ENCODE measurements around the gene GPR63.
A peak's percentile ranks its signal among the peaks of the same experiment; 100 is the strongest.

GPR63 gene

GRCh38 chr6:96826865-96827264 is 10.4 kb downstream of the GPR63 start:
- DNase-seq (ENCODE audit: insufficient read length, low spot score) = no peak
- FAIRE-seq = no peak

GRCh38 chr6:96823743-96824142 is 13.5 kb downstream of the GPR63 start:
- FAIRE-seq (no peak), DNase-seq (ENCODE audit: insufficient read length, low spot score) (no peak)

GRCh38 chr6:96821034-96821433 is 16.2 kb downstream of the GPR63 start:
- DNase-seq (ENCODE audit: insufficient read length, low spot score) = no peak
- FAIRE-seq = peak; percentile 16

- no peak for DNase-seq (ENCODE audit: insufficient read length, low spot score)
These were observed 20.9 kb downstream of the GPR63 start for GRCh38 chr6:96816301-96816817.

GRCh38 chr6:96814625-96815024 is 22.7 kb downstream of the GPR63 start:
- DNase-seq (ENCODE audit: insufficient read length, low spot score) (no peak), FAIRE-seq (no peak)

More at GRCh38 chr6:96816301-96816817, 20.9 kb downstream of the GPR63 start:
- FAIRE-seq = no peak

GRCh38 chr6:96812077-96812703 is 25.1 kb downstream of the GPR63 start:
- FAIRE-seq (no peak), DNase-seq (ENCODE audit: insufficient read length, low spot score) (no peak)

- no peak for DNase-seq (ENCODE audit: insufficient read length, low spot score)
- no peak for FAIRE-seq
These were observed 25.6 kb downstream of the GPR63 start for GRCh38 chr6:96811670-96812069.

GRCh38 chr6:96811136-96811535 is 26.1 kb downstream of the GPR63 start:
- FAIRE-seq = no peak
- no peak for DNase-seq (ENCODE audit: insufficient read length, low spot score)

GRCh38 chr6:96809119-96809518 is 28.2 kb downstream of the GPR63 start:
- no peak for FAIRE-seq

GRCh38 chr6:96803106-96803481 is 34.2 kb downstream of the GPR63 start:
- no peak for DNase-seq (ENCODE audit: insufficient read length, low spot score)
- FAIRE-seq = no peak

More at GRCh38 chr6:96809119-96809518, 28.2 kb downstream of the GPR63 start:
- DNase-seq (ENCODE audit: insufficient read length, low spot score) = no peak

- FAIRE-seq (no peak), DNase-seq (ENCODE audit: insufficient read length, low spot score) (no peak)
These were observed 41.8 kb downstream of the GPR63 start for GRCh38 chr6:96795481-96795880.

- no peak for FAIRE-seq
- DNase-seq (ENCODE audit: insufficient read length, low spot score) = no peak
These were observed 42.3 kb downstream of the GPR63 start for GRCh38 chr6:96794980-96795379.

- no peak for DNase-seq (ENCODE audit: insufficient read length, low spot score)
- FAIRE-seq = no peak
These were observed 44.6 kb downstream of the GPR63 start for GRCh38 chr6:96792561-96793190.

GRCh38 chr6:96789871-96790270 is 47.4 kb downstream of the GPR63 start:
- FAIRE-seq (no peak), DNase-seq (ENCODE audit: insufficient read length, low spot score) (no peak)

GRCh38 chr6:96787846-96788580 is 49.3 kb downstream of the GPR63 start:
- FAIRE-seq (no peak), DNase-seq (ENCODE audit: insufficient read length, low spot score) (no peak)

GRCh38 chr6:96786336-96786735 is 50.9 kb downstream of the GPR63 start:
- DNase-seq (ENCODE audit: insufficient read length, low spot score) (no peak), FAIRE-seq (no peak)

- FAIRE-seq = no peak
- DNase-seq (ENCODE audit: insufficient read length, low spot score) = no peak
These were observed 52.6 kb downstream of the GPR63 start for GRCh38 chr6:96784650-96785049.

GRCh38 chr6:96783307-96783706 is 54.0 kb downstream of the GPR63 start:
- DNase-seq (ENCODE audit: insufficient read length, low spot score) (no peak), FAIRE-seq (no peak)

GRCh38 chr6:96781557-96781956 is 55.7 kb downstream of the GPR63 start:
- no peak for FAIRE-seq
- DNase-seq (ENCODE audit: insufficient read length, low spot score) = no peak

- FAIRE-seq (no peak), DNase-seq (ENCODE audit: insufficient read length, low spot score) (no peak)
These were observed 60.2 kb downstream of the GPR63 start for GRCh38 chr6:96777113-96777512.

- DNase-seq (ENCODE audit: insufficient read length, low spot score) (no peak), FAIRE-seq (no peak)
These were observed 61.4 kb downstream of the GPR63 start for GRCh38 chr6:96775727-96776400.

Measured in HTR-8/SVneo (cell line).